ENCODE measurements around the gene LCA5. TPM values are rescaled to one million over a fixed set of nuclear protein-coding genes. Genes with fewer than 3 reads are reported as not detected.
A peak's percentile ranks its signal among the peaks of the same experiment; 100 is the strongest.

LCA5 gene
- total and polyA plus RNA-seq, 5 donors from 2014 or later: 0.08 to 0.30 (median 0.17) TPM; not detected in 2

DNA sequence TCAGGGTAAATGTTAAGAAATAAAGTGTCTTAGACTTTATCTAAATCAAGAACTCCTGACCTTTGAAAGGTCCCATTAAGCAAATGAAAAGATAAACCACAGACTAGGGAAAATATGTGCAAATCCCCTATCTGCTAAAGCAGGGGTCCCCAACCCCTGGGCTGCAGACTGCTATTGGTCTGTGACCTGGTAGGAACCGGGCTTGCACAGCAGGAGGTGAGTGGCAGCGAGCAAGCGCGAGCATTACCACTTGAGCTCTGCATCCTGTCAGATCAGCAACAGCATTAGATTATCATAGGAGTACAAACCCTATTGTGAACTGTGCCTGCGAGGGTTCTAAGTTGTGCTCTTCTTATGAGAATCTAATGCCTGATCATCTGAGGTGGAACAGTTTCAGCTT, 42.4 kb downstream of the LCA5 start:
- Mint-ChIP-seq H3K27me3 (peaks cover 4% of the 10 kb centered on the region), H3K9me3 (peaks cover 0 to 2% (median 0%) of the 10 kb centered on the region in 7 donors), H3K36me3 (no peaks in the 10 kb centered on the region), H3K4me3 (no peak overlapping the region), H3K27ac (no peak overlapping the region), H3K4me1 (no peaks in the 10 kb centered on the region)
- ATAC-seq (ENCODE audit: low read depth in 2 of 2): no peak
- Histone ChIP-seq H3K9me3 (ENCODE audit: control insufficient read depth in 2 of 2, low read length in 2 of 2) (no peaks in the 10 kb centered on the region), H3K27ac (ENCODE audit: insufficient read depth, low read length, poor library complexity, severe bottlenecking) (no peak overlapping the region), H3K4me1 (ENCODE audit: control insufficient read depth, insufficient read depth, low read length, poor library complexity, severe bottlenecking) (no peaks in the 10 kb centered on the region), H3K27me3 (ENCODE audit: control insufficient read depth, insufficient read depth, low read length) (no peaks in the 10 kb centered on the region), H3K36me3 (ENCODE audit: control insufficient read depth, insufficient read depth, low read length) (no peaks in the 10 kb centered on the region), H3K4me3 (ENCODE audit: low read depth, low read length) (no peak overlapping the region)
- DNase-seq: no peak

DNA sequence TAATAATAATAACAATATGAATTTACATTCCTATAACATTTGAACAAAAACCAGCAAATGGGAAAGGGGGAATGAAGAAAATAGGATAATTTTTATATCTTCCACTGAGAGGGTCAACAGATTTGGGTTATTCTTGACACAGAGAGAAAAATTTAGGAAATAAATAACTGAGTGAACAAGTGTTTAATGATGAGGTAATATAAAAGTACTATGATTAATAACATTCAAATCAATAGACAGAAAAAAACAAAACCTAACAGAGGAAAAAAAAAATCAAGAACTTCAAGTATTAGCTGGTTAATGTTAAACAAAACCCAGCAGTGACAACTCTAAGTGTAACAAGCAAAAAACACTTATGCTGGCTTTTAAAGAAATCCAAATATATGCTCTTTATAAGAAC, 66.5 kb downstream of the LCA5 start:
- H3K36me3 Mint-ChIP-seq: no peaks in the 10 kb centered on the region
- H3K27ac ChIP-seq (ENCODE audit: insufficient read depth, low read length, poor library complexity, severe bottlenecking): no peak overlapping the region
- H3K27ac Mint-ChIP-seq: no peak overlapping the region
- H3K4me3 Mint-ChIP-seq: no peak overlapping the region
- ATAC-seq (ENCODE audit: low read depth in 2 of 2) (no peak), DNase-seq (no peak)
- H3K27me3 Mint-ChIP-seq: peaks cover 4% of the 10 kb centered on the region
- H3K4me1 ChIP-seq (ENCODE audit: control insufficient read depth, insufficient read depth, low read length, poor library complexity, severe bottlenecking): no peaks in the 10 kb centered on the region
- no peaks in the 10 kb centered on the region for H3K36me3 ChIP-seq (ENCODE audit: control insufficient read depth, insufficient read depth, low read length)
- H3K4me3 ChIP-seq (ENCODE audit: low read depth, low read length): no peak overlapping the region
- H3K9me3 ChIP-seq (ENCODE audit: control insufficient read depth in 2 of 2, low read length in 2 of 2): no peaks in the 10 kb centered on the region
- H3K4me1 Mint-ChIP-seq: no peaks in the 10 kb centered on the region
- H3K9me3 Mint-ChIP-seq: peaks cover 0 to 2% (median 0%) of the 10 kb centered on the region in 7 donors
- H3K27me3 ChIP-seq (ENCODE audit: control insufficient read depth, insufficient read depth, low read length): no peaks in the 10 kb centered on the region

DNA sequence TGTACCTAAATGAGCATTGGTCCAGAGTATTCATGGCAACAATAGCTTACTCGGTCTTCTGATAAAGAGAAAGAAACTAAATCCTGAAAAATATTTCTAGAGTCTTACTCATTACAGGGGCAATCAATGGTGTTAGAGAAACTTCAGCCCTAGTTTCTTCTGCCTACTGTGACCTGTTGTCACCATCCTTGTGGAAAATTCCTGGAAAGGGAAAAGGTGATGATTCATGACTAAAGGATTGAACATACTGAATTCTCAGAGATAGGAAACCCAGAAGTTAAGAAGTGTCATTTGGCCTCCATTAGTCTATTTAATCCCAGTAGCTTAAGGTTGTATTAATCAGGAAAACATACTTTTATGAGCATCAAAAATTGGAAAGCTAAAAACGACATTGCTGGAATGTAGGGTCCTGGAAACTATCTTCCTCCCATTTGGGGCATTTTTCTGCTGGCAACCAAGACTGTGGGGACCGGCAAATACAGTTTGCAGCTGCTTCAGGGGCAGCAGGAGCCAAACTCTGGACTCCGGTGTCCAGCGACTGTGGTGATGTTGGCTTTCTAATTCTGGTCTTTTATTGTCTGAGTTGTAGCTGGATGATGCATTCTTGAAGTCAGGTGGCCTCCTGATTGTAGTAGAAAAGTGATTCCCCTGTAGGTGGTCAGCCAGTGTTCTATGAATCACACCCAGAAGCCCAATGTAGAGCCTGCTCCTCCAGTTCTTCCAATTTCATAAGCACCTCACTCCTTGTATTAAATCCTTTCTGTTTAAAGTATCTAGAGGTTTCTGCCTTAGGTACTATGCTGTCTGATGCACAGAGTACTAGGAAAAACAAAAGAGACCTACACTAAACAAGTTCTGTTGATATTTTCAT, 67.6 kb downstream of the LCA5 start:
- no peak overlapping the region for H3K27ac ChIP-seq (ENCODE audit: insufficient read depth, low read length, poor library complexity, severe bottlenecking)
- ATAC-seq (ENCODE audit: low read depth in 2 of 2): no peak
- H3K36me3 Mint-ChIP-seq: no peaks in the 10 kb centered on the region

DNA sequence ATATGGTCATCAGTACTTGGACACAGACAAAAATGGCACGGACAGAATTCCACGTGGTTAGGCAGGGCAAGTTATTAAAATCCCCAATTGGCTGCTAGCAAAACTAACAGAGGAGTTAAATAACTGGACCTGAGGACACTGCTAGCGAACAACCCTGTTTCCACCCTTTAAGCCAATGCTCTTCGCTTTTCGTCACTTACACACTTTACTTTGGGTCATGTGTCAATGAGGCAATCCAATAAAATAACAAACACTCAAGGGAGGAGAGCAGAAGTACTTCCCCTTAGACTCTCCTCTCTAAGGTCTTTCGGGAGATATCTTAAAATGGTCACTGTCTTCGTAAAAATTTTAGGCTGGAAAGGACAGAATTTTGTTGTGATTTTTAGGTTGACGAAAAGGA, 68.6 kb downstream of the LCA5 start:
- Mint-ChIP-seq H3K4me3 (no peak overlapping the region), H3K9me3 (no peaks in the 10 kb centered on the region), H3K27me3 (peaks cover 4% of the 10 kb centered on the region), H3K4me1 (no peaks in the 10 kb centered on the region), H3K36me3 (no peaks in the 10 kb centered on the region), H3K27ac (no peak overlapping the region)
- Histone ChIP-seq H3K27ac (ENCODE audit: insufficient read depth, low read length, poor library complexity, severe bottlenecking) (no peak overlapping the region), H3K9me3 (ENCODE audit: control insufficient read depth in 2 of 2, low read length in 2 of 2) (no peaks in the 10 kb centered on the region), H3K4me1 (ENCODE audit: control insufficient read depth, insufficient read depth, low read length, poor library complexity, severe bottlenecking) (no peaks in the 10 kb centered on the region), H3K36me3 (ENCODE audit: control insufficient read depth, insufficient read depth, low read length) (no peaks in the 10 kb centered on the region), H3K27me3 (ENCODE audit: control insufficient read depth, insufficient read depth, low read length) (no peaks in the 10 kb centered on the region), H3K4me3 (ENCODE audit: low read depth, low read length) (no peak overlapping the region)
- DNase-seq (no peak), ATAC-seq (ENCODE audit: low read depth in 2 of 2) (no peak)

More for the DNA sequence above, 67.6 kb downstream of the LCA5 start:
- H3K27me3 ChIP-seq (ENCODE audit: control insufficient read depth, insufficient read depth, low read length): no peaks in the 10 kb centered on the region
- H3K4me1 ChIP-seq (ENCODE audit: control insufficient read depth, insufficient read depth, low read length, poor library complexity, severe bottlenecking): no peaks in the 10 kb centered on the region
- no peak for DNase-seq
- no peak overlapping the region for H3K4me3 ChIP-seq (ENCODE audit: low read depth, low read length)
- H3K9me3 Mint-ChIP-seq: peaks cover 0 to 2% (median 0%) of the 10 kb centered on the region in 7 donors
- H3K27ac Mint-ChIP-seq: no peak overlapping the region
- H3K4me3 Mint-ChIP-seq: no peak overlapping the region
- H3K9me3 ChIP-seq (ENCODE audit: control insufficient read depth in 2 of 2, low read length in 2 of 2): no peaks in the 10 kb centered on the region
- no peaks in the 10 kb centered on the region for H3K36me3 ChIP-seq (ENCODE audit: control insufficient read depth, insufficient read depth, low read length)
- no peaks in the 10 kb centered on the region for H3K4me1 Mint-ChIP-seq
- peaks cover 4% of the 10 kb centered on the region for H3K27me3 Mint-ChIP-seq

DNA sequence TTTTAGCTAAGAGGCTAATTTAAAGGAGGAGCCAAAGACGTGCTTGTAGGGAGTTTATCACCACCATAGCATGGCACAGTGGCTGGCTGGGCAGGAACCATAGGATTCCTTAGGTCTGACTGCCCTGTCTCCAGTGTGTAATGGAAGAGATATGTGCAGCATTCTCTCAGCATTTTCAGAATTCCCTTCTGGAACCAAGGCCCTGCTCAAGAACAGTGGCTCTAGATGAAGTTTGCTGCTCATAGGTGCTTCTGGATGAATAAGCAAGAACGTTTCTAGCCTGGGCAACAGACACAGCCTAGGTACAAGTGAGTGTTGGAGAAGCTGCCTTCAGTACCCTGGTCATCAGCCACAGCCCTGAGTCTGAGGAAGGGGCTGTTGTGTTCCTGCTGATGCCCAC, 69.1 kb downstream of the LCA5 start:
- ATAC-seq (ENCODE audit: low read depth in 2 of 2): no peak
- no peak for DNase-seq
- no peaks in the 10 kb centered on the region for H3K4me1 Mint-ChIP-seq
- H3K9me3 ChIP-seq (ENCODE audit: control insufficient read depth in 2 of 2, low read length in 2 of 2): no peaks in the 10 kb centered on the region
- no peak overlapping the region for H3K4me3 Mint-ChIP-seq
- no peaks in the 10 kb centered on the region for H3K36me3 ChIP-seq (ENCODE audit: control insufficient read depth, insufficient read depth, low read length)
- H3K36me3 Mint-ChIP-seq: no peaks in the 10 kb centered on the region
- H3K27ac Mint-ChIP-seq: no peak overlapping the region
- no peaks in the 10 kb centered on the region for H3K27me3 ChIP-seq (ENCODE audit: control insufficient read depth, insufficient read depth, low read length)
- no peaks in the 10 kb centered on the region for H3K4me1 ChIP-seq (ENCODE audit: control insufficient read depth, insufficient read depth, low read length, poor library complexity, severe bottlenecking)
- no peak overlapping the region for H3K4me3 ChIP-seq (ENCODE audit: low read depth, low read length)
- H3K27ac ChIP-seq (ENCODE audit: insufficient read depth, low read length, poor library complexity, severe bottlenecking): no peak overlapping the region
- H3K27me3 Mint-ChIP-seq: peaks cover 4% of the 10 kb centered on the region
- no peaks in the 10 kb centered on the region for H3K9me3 Mint-ChIP-seq

DNA sequence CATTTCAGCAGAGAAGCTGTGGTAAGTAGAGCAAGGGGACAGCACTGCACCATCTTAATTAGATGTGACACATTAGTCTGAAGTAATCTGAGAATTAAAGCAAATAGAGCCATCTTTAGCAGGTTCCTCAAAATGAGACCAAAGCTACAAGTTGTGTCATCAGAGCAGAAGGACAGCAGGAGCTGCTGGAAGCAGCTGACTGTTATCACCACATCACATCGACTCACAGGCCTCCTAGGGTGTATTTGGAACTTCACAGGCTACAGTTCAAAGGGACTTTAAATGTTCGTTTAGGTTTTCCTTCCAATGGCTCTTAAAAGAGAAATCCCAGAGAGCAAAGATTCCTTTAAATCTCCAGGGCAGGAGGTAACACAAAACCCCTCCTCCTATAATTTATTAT, 69.5 kb downstream of the LCA5 start:
- H3K9me3 ChIP-seq (ENCODE audit: control insufficient read depth in 2 of 2, low read length in 2 of 2): no peaks in the 10 kb centered on the region
- no peaks in the 10 kb centered on the region for H3K36me3 ChIP-seq (ENCODE audit: control insufficient read depth, insufficient read depth, low read length)
- no peaks in the 10 kb centered on the region for H3K27me3 ChIP-seq (ENCODE audit: control insufficient read depth, insufficient read depth, low read length)
- no peaks in the 10 kb centered on the region for H3K36me3 Mint-ChIP-seq
- ATAC-seq (ENCODE audit: low read depth in 2 of 2) (no peak), DNase-seq (no peak)
- no peak overlapping the region for H3K4me3 Mint-ChIP-seq
- no peak overlapping the region for H3K4me3 ChIP-seq (ENCODE audit: low read depth, low read length)
- no peaks in the 10 kb centered on the region for H3K9me3 Mint-ChIP-seq
- H3K27ac Mint-ChIP-seq: no peak overlapping the region
- H3K27me3 Mint-ChIP-seq: peaks cover 4% of the 10 kb centered on the region
- H3K4me1 Mint-ChIP-seq: no peaks in the 10 kb centered on the region
- H3K4me1 ChIP-seq (ENCODE audit: control insufficient read depth, insufficient read depth, low read length, poor library complexity, severe bottlenecking): no peaks in the 10 kb centered on the region
- H3K27ac ChIP-seq (ENCODE audit: insufficient read depth, low read length, poor library complexity, severe bottlenecking): no peak overlapping the region

DNA sequence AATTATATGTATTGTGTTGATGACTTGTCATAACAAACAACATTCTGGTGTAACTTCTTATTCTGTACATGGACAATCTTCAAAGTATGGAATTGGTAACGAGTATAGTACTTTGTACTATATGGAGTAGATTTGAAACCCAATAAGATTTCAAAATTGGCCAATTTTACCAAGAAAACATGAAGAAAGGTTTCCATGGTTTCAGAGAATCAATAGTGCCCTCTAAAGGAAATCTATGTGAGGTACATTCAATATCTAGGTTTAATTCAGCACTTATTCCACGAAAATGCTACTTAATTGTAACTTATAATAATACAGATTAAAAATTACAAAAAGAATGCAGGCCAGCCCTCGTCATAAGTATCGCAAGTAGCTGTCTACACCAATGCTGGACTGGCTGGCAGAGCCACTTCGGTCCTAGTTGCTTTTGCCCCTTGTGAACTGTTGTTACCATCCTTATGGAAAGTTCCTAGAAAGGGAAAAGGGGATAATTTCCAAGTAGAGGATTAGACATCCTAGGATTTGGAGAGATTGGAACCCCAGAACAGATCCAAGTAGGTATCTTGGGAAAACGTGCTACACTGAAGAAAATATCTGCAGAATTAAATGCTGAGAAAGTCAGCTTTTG, 70.9 kb downstream of the LCA5 start:
- Histone ChIP-seq H3K36me3 (ENCODE audit: control insufficient read depth, insufficient read depth, low read length) (no peaks in the 10 kb centered on the region), H3K4me3 (ENCODE audit: low read depth, low read length) (no peak overlapping the region), H3K9me3 (ENCODE audit: control insufficient read depth in 2 of 2, low read length in 2 of 2) (no peaks in the 10 kb centered on the region), H3K4me1 (ENCODE audit: control insufficient read depth, insufficient read depth, low read length, poor library complexity, severe bottlenecking) (no peaks in the 10 kb centered on the region), H3K27me3 (ENCODE audit: control insufficient read depth, insufficient read depth, low read length) (no peaks in the 10 kb centered on the region), H3K27ac (ENCODE audit: insufficient read depth, low read length, poor library complexity, severe bottlenecking) (no peak overlapping the region)
- Mint-ChIP-seq H3K4me3 (no peak overlapping the region), H3K36me3 (no peaks in the 10 kb centered on the region), H3K27ac (no peak overlapping the region), H3K4me1 (no peaks in the 10 kb centered on the region), H3K27me3 (peaks cover 4% of the 10 kb centered on the region), H3K9me3 (peaks cover 0 to 2% (median 0%) of the 10 kb centered on the region in 7 donors)
- DNase-seq: peak in 1 of 3 donors; percentile 6
- ATAC-seq (ENCODE audit: low read depth in 2 of 2): no peak

DNA sequence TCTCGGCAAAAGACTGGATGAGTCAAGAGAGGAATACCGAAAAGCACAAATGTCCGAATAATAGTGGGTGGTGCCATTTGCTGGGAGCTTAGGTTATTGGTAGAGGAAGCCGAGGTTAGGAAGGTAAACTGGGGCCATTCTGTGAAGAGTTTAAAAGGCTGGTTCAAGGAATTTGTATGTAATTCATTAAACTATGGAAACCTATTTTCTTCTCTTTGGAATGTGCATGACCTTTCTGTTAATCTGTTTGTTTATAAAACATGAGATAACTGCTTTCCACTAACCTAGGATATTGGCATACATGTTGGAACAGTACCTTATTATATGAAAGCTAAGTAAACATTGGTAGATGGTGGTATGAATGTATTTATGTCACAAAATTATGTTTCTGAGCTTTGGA, 71.8 kb downstream of the LCA5 start:
- H3K9me3 Mint-ChIP-seq: peaks cover 0 to 2% (median 0%) of the 10 kb centered on the region in 7 donors
- Histone ChIP-seq H3K27ac (ENCODE audit: insufficient read depth, low read length, poor library complexity, severe bottlenecking) (no peak overlapping the region), H3K9me3 (ENCODE audit: control insufficient read depth in 2 of 2, low read length in 2 of 2) (no peaks in the 10 kb centered on the region), H3K27me3 (ENCODE audit: control insufficient read depth, insufficient read depth, low read length) (no peaks in the 10 kb centered on the region), H3K4me3 (ENCODE audit: low read depth, low read length) (no peak overlapping the region), H3K4me1 (ENCODE audit: control insufficient read depth, insufficient read depth, low read length, poor library complexity, severe bottlenecking) (no peaks in the 10 kb centered on the region), H3K36me3 (ENCODE audit: control insufficient read depth, insufficient read depth, low read length) (no peaks in the 10 kb centered on the region)
- no peak overlapping the region for H3K4me3 Mint-ChIP-seq
- H3K36me3 Mint-ChIP-seq: no peaks in the 10 kb centered on the region
- ATAC-seq (ENCODE audit: low read depth in 2 of 2) (no peak), DNase-seq (no peak)
- H3K27ac Mint-ChIP-seq: no peak overlapping the region
- peaks cover 4% of the 10 kb centered on the region for H3K27me3 Mint-ChIP-seq
- no peaks in the 10 kb centered on the region for H3K4me1 Mint-ChIP-seq

All from CD4-positive, CD25-positive, alpha-beta regulatory T cell (primary cell).